ENCODE results near the gene FKBP4.

Gene FKBP4

DNA sequence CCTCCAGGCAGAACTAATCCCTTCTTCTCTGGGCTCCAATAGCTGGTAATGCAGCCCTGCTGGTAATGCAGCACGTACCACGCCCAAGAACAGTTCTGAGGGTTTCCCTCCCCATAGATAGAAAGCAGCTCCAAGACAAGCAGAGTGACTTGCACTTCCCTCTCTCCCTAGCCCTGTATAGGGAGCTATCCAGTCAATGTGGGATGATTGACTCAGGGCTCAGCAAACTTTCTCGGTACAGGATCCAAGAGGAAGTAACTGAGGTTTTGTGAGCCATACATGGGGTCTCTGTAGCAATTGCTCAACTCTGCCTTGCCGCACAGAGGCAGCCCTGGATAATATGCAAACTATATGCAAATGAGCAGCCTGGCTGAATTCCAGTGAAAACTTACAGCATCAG is 15.5 kb upstream of the FKBP4 start:
- DNase-seq (ENCODE audit: low read depth): no peak

DNA sequence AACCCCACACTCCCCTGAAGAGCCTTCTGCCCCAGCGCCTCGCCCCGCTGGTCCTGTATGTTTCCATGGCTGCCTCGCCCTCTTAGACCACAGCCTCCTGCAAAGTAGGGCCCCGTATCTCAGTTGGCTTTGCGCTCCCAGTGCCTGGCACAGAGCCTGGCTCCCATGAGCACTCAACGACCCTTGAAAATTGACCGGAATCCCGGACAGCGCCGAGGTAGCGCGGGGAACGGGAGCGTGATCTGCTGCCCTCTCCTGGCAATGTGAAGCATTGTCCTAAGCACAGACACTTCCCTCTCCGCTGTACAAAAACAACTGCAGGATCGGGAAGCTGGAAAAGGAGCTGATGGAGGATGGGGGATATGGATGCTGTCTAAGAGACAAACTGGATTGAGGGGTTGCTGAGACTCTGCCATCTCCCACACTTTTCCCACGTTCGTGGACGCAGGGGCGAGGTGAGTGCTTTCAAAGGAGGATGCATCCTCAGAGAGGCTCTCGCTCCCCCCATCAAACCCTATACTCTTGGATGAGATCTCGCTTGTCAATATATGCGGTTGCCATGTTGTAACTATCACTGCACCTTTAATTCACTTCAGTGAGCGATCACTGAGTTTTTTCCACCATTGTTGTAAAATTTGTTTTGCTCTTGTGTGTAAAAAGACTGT is 10.7 kb upstream of the FKBP4 start:
- no peak for DNase-seq (ENCODE audit: low read depth)

DNA sequence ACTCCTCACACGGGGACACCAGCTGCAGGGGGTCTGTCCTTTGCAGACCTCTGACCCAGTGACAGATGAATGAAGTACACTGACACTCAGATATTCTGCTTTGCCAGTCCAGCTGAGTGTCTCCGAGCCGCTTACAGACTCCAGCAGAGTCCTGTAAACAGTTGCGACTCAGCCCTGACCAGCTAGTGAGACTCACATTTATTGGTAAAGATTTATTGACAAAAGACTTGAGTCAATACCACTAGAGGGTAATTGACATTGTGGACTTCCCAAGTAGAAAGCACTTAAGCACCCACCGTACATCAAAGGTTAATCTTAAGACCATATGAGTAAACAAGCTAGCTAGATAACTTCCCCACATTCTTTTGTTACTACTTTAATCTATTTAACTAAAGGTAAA is 9.8 kb upstream of the FKBP4 start:
- DNase-seq (ENCODE audit: low read depth): no peak

DNA sequence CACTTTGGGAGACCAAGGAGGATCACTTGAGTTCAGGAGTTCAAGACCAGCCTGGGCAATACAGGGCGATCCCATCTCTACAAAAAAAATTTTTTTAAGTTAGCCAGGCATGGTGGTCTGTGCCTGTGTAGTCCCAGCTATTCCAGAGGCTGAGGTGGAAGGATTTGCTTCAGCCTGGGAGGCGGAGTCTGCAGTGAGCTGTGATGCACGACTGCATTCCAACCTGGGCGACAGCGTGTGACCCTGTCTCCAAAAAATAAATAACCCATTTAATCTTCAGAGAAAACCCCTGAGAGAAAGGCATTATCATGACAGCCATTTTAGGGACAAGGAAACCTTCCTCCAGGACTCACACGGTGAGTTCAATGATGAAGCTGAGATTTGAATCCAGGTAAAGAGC is 3.7 kb upstream of the FKBP4 start:
- DNase-seq (ENCODE audit: low read depth): no peak

DNA sequence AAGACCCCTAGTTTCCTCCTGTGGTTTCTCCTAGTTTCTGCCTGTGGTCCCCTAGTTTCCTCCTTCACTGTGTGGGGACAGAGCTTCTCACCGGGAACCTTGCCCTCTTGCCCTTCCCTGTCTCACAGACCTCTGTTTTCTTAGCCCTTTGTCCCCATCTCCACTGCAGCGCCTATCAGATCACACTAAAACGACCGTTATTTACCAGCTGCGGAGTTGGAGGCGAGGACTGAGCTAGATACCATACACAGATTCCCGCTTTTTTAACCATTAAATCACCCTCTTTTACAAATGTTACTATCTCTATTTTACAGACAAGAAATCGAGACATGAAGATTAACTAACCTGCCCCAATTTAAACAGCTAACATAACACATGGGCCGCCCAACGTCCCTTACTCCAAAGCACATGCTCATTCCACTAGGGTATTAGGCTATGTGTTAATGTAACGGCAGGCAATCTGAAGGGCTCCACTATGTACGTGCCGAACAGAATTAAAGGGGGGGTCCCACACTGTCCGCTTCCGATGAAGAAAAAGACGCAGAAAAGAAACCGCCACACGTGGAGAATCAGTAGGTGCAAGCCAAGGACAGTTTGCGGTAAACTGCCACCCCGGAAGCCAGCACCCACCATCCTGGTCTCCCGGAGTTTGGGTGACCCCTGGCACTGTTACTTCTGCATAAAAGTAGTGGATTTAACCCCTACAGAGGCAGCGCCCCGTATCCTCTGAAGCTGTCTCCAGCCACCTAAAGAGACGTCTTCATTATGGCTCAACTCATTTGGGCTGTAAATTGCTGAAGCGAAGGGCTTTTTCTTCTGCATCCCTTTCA is 1.9 kb upstream of the FKBP4 start:
- no peak for DNase-seq (ENCODE audit: low read depth)

DNA sequence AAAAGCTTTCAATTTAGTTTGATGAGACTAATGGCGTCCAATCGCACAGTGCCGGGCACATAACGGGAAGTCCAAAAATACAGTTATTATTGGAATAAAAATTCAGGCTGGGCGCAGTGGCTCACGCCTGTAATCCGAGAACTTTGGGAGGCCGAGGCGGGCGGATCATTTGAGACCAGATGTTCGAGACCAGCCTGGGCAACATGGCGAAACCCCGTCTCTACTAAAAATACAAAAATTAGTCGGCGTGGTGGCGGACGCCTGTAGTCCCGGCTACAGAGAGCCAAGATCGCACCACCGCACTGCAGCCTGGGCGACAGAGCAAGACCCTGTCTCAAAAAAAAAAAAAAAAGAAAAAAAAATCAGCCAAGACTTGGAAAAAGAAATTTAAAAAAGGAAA is 1.2 kb upstream of the FKBP4 start:
- no peak for DNase-seq (ENCODE audit: low read depth)

DNA sequence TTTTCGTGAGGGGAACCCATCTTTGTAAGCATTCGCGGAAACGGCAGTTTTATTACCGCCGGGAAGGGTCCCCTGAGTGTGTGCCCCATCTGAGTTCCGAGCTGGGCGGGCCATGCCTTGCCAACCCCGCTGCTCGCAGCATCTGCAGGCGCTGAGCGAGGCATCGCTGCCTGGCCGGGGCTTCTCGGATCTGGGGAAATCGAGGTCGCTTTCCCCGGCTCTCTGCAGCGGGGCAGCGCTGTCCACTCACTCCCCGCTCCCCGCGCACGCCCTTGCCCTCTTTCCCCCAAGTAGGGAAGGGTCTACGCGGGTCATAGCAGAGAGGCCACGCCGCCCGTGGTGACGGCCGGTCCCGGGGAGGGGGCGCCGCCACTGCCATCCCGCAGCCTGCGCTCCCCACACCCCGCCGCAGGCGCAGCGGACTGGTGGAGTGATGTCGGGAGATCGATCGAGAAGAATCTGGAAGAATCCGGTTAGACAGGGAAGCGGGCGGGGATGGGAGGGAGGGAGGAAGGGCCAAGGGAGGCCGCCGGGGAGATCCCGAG is 507 bp upstream of the FKBP4 start:
- DNase-seq (ENCODE audit: low read depth): no peak

DNA sequence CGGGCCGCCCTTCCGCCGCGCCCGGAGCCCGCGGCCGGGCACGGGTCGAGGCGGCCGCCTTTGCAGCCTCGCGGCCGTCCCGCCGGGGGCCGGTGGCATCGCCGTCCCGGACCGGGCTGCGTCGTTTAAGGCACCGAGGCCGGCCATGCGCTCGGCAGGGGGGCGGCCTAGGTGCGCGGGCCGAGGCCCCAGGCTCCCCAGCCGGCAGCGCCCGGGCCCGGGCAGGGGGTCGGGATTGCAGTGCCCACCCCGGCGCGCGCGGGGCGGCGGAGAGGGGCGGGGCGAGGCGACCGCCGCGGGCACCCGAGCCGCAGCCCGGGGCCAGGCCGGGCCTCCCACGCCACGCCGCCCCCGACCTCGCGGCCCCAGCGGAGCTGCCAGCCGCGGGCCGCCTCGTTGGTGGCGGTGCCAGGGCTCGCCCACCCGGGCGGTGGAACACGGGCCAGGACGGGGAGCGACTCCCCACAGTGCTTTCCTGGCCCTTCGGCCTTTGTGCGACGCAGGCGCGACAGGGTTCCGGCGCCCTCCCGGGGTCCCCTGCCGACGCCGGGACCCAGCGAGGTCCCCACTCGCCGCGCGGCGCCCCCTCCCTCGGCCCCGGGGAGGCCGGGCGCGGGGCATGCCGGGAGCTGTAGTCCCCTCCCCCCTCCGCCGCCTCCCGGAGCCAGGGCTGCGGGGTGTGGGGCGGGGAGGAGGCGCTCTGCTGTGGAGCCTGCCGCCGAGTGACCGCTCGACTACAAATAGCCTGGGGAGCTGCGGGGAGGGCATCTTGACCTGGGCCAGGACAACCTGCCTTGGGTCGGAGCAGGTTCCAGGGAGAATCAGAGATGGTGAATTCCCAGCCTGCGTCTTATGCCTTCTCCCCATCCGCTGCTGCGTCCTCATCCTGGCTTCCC is 769 bp downstream of the FKBP4 start:
- DNase-seq (ENCODE audit: low read depth): no peak

DNA sequence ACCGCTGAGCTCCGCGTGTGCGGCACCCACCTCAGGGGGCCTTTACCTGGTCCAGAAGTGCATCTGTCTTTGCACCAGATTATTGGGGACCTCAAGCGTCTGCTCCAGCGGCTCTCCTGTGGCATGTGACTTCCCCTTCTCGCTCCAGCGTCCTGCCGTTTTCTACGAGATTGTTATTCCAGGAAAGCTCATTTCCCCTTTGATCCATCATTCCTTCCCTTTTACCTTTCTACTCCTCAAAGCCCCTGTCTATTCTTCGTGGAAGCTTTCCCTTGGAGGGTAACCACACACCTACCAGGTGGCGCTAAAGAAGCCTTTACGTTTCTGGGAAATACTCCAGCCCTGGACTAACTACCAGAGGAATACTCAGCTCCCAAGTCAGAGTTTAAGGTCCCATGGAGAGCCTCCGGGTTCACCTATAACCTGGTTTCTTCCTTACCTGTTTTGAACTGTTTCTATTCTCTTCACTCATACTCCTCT is 1.5 kb downstream of the FKBP4 start:
- no peak for DNase-seq (ENCODE audit: low read depth)

DNA sequence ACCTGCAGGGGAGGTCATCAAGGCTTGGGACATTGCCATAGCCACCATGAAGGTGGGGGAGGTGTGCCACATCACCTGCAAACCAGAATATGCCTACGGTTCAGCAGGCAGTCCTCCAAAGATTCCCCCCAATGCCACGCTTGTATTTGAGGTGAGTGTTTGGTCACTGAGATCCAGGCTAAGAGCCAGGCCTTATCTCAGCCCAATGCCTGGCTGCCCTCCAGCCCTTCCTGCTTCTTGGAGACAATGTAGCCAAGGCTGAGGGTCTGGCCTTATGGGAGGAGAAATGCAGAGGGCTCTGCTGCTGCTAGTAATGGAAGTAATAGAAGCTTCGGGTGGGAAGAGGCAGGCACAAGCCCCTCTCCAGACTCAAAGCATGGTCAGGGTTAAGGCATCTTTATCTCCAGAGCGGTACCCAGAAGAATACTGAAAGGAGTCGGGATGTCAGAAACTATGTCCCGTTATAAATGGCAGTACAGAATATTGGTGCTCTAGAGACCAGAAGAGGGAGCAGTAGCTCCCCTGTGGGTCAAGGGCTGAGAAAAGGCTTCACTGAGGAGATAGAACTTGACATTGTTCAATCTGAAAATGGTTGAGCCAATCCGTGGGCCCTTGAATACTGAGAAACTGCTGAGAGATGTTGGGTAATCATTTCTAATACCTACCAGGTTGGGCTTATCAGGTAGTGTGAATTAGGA is 3.1 kb downstream of the FKBP4 start:
- DNase-seq (ENCODE audit: low read depth): no peak

DNA sequence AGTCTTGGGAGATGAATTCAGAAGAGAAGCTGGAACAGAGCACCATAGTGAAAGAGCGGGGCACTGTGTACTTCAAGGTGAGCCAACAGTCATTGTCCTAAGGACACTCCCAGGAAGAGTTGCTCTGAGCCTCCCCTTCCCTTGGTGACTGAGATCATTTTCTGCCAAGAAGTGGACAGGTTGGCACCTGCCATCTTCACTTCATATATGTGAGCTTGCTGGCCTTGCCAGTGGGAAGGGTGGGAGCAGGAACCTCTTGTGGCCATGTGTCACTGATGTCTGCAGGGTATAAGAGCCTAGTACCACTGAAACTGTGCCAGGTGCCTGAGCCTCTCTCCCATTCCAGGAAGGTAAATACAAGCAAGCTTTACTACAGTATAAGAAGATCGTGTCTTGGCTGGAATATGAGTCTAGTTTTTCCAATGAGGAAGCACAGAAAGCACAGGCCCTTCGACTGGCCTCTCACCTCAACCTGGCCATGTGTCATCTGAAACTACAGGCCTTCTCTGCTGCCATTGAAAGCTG is 5.3 kb downstream of the FKBP4 start:
- no peak for DNase-seq (ENCODE audit: low read depth)

DNA sequence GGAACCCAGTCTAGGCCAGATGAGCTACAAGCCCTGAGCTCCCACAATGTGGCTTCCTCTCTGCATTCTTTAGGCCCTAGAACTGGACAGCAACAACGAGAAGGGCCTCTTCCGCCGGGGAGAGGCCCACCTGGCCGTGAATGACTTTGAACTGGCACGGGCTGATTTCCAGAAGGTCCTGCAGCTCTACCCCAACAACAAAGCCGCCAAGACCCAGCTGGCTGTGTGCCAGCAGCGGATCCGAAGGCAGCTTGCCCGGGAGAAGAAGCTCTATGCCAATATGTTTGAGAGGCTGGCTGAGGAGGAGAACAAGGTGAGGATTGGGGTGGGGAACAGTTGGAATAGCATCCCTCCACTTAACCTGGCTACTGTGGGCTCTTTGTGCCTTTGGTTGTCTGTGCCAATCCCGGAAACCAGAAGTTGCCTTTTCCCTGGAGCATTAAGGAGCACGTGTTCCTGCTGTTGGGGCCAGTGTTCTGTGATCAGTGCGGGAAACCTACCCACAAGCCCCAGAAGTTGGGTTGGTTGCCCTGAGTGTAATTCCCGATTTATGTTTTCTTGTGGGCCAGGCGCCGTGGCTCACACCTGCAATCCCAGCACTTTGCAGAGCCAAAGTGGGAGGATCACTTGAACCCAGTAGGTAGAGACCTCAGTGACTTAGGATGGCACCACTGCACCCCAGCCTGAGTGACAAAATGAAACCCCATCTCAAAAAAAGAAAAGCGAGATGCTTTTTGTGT is 6.4 kb downstream of the FKBP4 start:
- no peak for DNase-seq (ENCODE audit: low read depth)

DNA sequence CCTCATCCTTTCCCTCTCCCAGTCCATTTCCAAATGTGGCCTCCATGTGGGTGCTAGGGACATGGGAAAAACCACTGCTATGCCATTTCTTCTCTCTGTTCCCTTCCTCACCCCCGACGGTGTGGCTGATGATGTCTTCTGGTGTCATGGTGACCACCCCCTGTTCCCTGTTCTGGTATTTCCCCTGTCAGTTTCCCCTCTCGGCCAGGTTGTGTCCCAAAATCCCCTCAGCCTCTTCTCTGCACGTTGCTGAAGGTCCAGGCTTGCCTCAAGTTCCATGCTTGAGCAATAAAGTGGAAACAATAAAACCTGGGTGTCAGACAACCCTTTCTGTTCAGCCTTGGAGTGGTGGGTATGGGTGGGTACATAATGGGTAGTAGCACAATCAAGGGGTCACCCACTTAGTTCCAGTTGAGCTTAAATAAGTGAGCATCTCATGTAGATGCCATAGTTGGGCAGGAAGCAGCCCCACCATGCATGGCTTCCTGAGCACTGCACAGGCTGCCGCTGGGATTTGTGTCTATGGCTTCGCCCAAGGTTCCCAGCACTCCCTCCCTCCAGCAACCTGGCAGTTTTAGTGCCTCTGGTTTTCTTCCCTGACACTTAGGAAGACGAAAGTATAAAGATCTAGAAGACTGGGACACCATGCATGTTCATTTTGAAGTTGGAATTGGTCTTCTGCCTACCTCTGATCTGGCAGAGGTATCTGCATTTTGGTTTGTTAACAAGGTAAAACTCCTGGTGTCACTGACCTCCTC is 9.0 kb downstream of the FKBP4 start:
- DNase-seq (ENCODE audit: low read depth): no peak

DNA sequence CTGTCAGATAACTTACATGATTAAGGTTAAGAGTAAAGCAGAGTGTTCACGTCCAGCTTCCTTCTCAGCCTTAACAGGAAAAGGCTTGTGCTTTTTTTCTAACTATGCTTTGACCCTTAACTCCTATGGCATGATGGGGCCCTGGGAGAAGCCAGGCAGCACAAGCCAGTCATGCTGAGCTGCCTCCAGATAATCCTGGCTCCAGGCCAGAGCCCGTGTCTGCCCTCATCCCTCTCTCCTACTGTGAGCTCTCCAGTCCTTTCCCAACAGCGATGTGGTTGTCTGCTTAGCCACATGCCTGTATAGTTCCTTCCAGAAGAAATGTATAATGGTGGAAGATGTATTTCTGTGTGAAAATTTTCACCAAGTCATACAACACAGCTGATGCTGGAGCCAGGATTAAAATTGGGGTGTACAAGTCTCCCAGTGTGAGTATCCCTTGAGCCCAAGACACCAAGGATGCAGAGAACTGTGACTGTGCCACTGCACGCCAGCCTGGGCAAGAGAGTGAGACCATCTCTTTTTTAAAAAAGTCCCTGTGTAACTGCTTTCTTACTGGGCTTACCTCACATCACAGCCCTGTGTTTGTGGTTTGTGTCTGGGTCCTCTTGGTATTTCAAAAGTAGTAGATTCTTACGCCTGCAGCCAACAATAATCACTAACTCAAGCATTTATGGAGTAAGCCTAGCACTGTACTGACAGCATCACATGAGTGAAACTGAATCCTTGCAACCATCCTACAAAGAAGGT is 9.8 kb downstream of the FKBP4 start:
- no peak for DNase-seq (ENCODE audit: low read depth)

DNA sequence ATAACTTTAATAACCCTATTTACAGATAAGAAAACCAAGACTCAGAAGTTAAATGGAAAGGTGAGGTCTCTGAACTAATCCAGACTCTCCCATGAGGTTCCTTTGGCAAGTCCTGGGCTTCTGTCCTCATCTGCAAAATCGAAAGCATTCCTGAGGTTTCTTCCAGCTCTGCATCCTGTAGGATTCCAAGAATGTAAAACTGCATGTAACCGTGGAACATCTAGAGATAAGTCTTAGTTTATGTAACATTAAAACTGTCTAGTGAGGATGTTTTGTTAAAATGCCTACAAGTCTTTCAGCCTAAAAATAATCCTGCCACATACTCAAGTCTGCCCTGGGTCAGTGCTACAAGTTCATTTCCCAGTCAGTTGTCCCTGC is 10.4 kb downstream of the FKBP4 start:
- no peak for DNase-seq (ENCODE audit: low read depth)

DNA sequence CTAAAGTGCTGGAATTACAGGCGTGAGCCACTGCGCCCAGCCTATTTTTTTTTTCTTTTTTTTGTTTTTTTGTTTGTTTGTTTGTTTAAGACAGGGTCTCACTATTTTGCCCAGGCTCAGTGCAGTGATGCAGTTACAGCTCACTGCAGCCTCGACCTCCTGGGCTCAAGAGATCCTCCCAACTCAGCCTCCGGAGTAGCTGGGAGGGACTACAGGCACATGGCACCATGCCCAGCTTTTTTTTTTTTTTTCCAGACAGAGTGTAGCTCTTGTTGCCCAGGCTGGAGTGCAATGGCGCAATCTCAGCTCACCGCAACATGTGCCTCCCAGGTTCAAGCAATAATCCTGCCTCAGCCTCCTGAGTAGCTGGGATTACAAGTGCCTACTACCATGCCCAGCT is 11.9 kb downstream of the FKBP4 start:
- no peak for DNase-seq (ENCODE audit: low read depth)

DNA sequence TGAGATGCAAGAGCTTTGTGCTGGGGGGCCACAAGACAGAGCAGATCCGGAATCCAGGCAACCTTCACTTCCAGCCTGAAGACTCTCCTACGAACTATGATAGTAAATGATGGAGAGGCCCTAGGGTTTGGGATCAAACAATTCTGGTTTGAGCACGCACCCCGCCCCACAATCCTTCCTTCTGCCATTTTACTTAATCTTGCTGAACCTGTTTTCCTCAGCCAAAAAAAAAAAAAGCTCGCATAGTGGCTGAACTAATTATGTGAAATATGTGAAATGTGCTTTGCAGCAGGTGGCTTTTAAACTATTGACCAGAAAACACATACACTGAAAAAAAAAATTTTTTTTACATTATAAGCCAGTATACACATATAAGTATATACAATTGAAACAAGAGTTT is 17.0 kb downstream of the FKBP4 start:
- DNase-seq (ENCODE audit: low read depth): no peak

DNA sequence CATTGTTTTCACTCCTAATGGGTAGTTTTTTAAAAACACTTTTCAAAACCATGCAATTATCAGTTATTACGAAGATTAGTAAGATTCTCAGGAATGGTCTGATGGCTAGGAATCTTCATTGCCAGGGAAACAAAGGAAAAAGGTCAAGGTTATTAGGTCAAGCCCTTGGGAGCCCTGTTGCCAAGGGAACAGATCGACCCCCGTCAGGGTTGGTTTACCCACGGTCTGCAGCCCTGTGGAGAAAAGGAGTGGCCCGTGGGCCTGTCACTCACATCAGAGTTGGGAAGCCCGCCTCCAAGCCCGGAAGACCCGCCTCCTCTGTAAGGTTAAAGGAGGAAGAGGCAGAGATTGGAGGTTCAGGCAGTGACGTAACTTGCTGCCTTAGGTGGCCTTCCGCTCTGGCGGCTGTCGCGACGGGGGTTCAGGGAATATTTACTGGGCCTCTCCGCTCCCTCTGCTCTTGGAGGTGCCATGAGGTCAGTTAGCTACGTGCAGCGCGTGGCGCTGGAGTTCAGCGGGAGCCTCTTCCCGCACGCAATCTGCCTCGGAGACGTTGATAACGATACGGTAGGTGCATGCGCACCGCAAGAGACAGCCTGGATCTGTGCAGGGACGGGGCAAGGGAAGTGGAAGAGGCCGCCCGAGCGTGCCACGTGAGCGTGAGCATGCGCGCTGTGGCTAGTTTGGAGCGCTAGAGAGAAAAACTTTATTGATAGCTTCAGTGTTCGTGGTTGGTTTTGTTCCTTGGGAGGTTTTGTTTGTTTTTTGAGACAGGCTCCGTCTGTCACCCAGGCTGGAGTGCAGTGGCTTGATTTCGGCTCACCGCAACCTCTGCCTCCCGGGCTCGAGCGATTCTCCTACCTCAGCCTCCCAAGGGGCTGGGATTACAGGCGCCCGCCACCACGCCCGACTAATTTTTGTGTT is 17.8 kb downstream of the FKBP4 start, which contains the start of gene ITFG2:
Gene ITFG2 (plus strand): TSS at position 379 of the 924 bp plus-strand sequence. CDS start 93 bp downstream, at position 472.
- peak; percentile 99 for DNase-seq (ENCODE audit: low read depth)

Measured in HS-27A (cell line).